GM10248 (cell line): ENCODE results near the gene ERLEC1.

Source experiments
- CTCF ChIA-PET: fragments of 300-600 bp; sonication (Branson Sonifier 250); formaldehyde crosslinking; extraction: SDS; loops from one replicate; lab custom pipeline; 2021; ENCODE audit warnings: antibody characterized with exemption; lab: Yijun Ruan, JAX
- POLR2A ChIA-PET: fragments of 350-650 bp; sonication (Branson Sonifier 250); formaldehyde crosslinking; extraction: SDS; loops from one replicate; lab custom pipeline; 2020; ENCODE audit warnings: antibody characterized with exemption; lab: Yijun Ruan, JAX
- DNase-seq: peaks from one replicate; pipeline ENCODE4 v3.0.0; 2012; ENCODE audit errors: extremely low spot score
- CTCF ChIP-seq: IDR thresholded peaks from 2 replicates; pipeline ENCODE4 v1.5.1; 2012; ENCODE audit warnings: mild to moderate bottlenecking, low read depth; ENCODE audit errors: extremely low read depth, missing control alignments, control extremely low read depth

ERLEC1 gene, protein sequence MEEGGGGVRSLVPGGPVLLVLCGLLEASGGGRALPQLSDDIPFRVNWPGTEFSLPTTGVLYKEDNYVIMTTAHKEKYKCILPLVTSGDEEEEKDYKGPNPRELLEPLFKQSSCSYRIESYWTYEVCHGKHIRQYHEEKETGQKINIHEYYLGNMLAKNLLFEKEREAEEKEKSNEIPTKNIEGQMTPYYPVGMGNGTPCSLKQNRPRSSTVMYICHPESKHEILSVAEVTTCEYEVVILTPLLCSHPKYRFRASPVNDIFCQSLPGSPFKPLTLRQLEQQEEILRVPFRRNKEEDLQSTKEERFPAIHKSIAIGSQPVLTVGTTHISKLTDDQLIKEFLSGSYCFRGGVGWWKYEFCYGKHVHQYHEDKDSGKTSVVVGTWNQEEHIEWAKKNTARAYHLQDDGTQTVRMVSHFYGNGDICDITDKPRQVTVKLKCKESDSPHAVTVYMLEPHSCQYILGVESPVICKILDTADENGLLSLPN

DNA sequence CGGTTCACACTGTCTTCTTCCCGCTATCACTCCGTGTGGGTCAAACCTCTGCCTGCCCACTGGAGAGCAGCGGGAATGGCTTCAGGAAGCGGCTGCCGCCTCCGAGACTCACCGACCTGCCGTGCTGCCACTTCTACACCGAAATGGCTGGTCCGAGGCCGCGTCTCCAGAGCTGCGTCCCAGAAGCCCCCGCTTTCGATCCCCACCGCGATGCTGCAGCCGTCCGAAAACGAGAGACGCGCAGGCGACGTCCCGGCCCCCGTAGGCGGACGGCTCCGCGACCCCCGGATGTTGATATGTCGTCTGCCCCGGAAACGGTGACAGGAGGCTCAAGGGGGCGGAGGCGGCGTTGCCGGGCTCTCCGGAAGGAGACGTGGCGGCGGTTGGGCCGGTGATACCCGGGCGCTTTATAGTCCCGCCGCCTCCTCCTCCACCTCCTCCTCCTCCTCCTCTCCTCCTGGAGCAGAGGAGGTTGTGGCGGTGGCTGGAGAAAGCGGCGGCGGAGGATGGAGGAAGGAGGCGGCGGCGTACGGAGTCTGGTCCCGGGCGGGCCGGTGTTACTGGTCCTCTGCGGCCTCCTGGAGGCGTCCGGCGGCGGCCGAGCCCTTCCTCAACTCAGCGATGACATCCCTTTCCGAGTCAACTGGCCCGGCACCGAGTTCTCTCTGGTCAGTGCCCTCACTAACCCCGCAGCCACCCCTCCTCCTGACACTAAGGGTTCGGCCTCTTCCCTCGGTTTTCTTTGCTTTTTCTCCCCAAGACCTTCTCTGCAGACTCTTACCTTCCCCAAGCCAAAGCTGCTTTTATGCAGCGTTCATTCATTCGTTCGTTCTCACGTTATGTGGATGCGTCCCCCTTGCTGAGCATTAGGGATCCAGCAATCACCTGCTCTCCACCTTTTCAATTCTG, at the start of gene ERLEC1, which contains the start of gene ASB3:
TSS of gene ERLEC1 (plus strand) at position 340 of the 909 bp plus-strand sequence. CDS start at position 507, 167 bp downstream.
TSS of gene ASB3 (minus strand) at position 249 of the 909 bp plus-strand sequence. CDS start 21,381 bp downstream, outside the sequence.
- ChIA-PET POLR2A (interaction anchor here (0.5 to 2.9 kb wide), 2 partner anchors 19 to 49 kb away, joined by 3 to 9 read pairs; partner anchors contain the start of gene CHAC2), CTCF (interaction anchor here (0.6 to 3.3 kb wide), 5 partner anchors 11 to 74 kb away, joined by 3 to 18 read pairs (median 4); partner anchors contain the start of gene CHAC2)
- peak; percentile 12 for TF ChIP-seq CTCF
- DNase-seq, result peak; percentile 94

DNA sequence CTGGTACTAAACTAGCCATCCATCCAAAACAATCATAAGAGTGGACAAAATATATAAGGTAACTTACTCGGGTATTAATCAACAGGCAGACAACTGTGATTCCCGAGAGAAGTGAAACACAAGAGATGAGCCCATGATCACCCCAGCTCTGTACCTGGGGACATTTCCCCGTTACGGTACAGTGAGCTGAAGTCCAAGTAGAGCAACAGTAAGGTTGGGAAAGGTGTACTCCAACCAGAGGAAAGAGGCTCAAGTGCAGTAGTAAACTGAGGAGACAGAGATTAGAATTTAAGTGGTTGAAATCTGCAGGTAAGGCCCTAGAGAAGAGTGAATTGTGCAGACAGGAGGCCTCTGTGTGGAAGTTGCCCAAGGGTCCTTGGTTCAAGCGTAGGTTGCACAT, 49.8 kb upstream of the ERLEC1 start:
- TF ChIP-seq CTCF, result no peak
- no peak for DNase-seq
- CTCF ChIA-PET, result no interaction called here
- POLR2A ChIA-PET, result no interaction called here

- no peak for DNase-seq
- TF ChIP-seq CTCF, result no peak
- CTCF ChIA-PET, result interaction anchor here (1.0 to 3.2 kb wide), 5 partner anchors 8 to 62 kb away, joined by 3 to 9 read pairs (median 4); no protein-coding TSS in a partner anchor
- POLR2A ChIA-PET, result no interaction called here
Measured at GRCh38 chr2:53739032-53739431, 47.8 kb upstream of the ERLEC1 start.

DNA sequence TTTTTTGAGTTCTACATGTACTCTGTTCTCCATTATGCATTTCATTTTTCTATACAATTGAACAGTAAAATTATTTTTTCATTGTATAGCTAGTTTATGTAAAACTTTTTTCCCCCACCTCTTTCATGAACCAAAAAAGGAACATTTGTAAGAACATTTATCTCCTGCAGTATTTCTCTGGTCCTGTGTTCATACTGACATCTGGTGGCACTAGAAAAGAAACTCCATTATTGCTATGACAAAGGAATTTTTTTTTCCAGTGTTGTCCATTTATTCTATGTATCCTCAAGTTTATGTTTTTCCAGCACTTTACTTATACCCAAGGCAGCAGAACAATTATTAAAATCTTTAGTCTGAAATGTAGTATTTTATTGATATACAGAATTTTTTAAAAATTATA, 46.7 kb upstream of the ERLEC1 start:
- peak; percentile 21 for TF ChIP-seq CTCF
- ChIA-PET CTCF (interaction anchor here (1.2 to 3.2 kb wide), 3 partner anchors 9 to 60 kb away, joined by 3 to 9 read pairs (median 4); no protein-coding TSS in a partner anchor), POLR2A (no interaction called here)
- DNase-seq, result no peak

GRCh38 chr2:53744395-53745065, 42.3 kb upstream of the ERLEC1 start:
- TF ChIP-seq CTCF, result no peak
- POLR2A ChIA-PET, result no interaction called here
- no peak for DNase-seq

More at GRCh38 chr2:53744395-53745065, 42.3 kb upstream of the ERLEC1 start:
- CTCF ChIA-PET, result interaction anchor here (0.9 to 2.1 kb wide), 5 partner anchors 12 to 28 kb away, joined by 3 to 6 read pairs (median 4); partner anchors contain the start of gene CHAC2
